HG03066 (cell line): Measurements from ENCODE around the gene PEDS1.
"Not testable (repeated sequence)": the region's sequence is repeated elsewhere in the genome, so short reads cannot be mapped to it uniquely, and the experiment has no call there.

Source experiments
- ATAC-seq: cut with Tn5 transposase; IDR thresholded peaks from one replicate; pipeline ENCODE4 v1.9.1; 2021; ENCODE audit warnings: low read depth; ENCODE audit not compliant: unreplicated experiment

Gene PEDS1

GRCh38 chr20:50115591-50116367 is 37.7 kb downstream of the PEDS1 start:
- ATAC-seq: peak; percentile 74

DNA sequence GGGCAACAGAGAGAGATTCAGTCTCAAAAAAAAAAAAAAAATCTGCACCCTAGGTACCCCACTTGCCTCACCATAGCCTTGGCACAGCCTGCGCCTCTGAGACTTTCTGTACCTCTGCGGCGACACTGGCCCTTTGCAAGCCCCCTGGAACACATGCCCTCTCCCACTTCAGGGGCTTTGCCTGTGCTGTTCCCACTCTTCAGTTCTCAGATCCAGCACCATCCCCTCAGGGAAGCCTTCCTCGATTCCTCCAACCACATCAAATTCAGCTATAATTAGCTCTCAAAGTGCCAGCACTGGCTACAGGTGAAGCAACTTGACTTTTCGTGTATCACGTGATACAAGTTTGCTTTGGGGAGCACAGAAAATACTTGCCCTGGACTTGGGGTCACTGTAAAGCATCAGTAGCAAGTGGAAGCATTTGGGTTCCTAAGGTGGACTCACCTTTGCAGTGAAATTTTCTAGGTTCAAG is 38.4 kb downstream of the PEDS1 start:
- no peak for ATAC-seq

GRCh38 chr20:50113420-50114224 is 39.9 kb downstream of the PEDS1 start:
- no peak for ATAC-seq

DNA sequence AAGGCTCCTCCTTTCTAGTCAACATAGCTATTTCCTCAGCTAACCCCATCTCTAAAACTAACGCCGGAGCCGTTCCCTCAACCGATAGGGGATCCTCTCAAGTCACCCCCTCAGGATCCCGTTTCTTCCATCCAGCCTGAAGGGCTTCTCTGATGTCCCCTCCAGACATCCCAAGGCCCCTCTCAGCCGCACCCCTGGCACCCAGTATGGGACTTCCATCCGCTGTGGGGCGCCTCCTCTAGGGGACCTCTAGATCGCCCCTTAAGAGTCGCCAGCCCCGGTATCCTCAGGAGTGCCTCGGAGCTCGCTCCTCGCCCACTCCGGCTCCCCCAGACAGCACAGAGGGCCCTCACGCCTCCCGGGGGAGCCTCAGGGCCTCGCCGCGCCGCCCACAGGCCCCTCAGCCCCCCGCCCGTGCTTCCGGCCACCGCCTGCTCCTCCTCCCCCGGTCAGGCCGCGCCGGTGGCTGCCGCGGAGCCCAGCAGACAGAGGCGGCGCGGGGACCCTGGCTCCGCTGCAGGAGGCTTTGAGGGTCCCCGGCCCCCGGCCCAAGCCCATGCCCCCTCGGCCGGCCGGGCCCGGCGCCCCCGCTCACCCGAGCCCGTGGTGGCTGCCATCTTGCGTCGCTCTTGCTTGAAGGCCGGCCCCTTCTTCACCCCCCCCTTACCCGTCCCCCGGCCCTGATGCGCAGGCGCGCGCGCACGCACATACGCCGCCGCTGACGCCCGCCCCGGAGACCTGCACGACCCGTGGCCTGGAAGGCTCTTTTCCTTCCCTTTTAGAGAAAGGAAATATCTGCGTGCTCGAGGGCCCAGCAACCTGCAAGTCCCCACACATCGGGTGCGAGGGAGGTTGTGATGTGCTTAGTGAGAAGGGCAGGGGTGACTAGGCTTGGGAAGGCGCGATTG is 40.8 kb downstream of the PEDS1 start, which contains the start of gene UBE2V1:
Gene UBE2V1, minus strand, starts transcription at position 639 of the 908 bp plus-strand sequence. Its CDS starts 22 bp downstream, at position 617.
- no peak for ATAC-seq

DNA sequence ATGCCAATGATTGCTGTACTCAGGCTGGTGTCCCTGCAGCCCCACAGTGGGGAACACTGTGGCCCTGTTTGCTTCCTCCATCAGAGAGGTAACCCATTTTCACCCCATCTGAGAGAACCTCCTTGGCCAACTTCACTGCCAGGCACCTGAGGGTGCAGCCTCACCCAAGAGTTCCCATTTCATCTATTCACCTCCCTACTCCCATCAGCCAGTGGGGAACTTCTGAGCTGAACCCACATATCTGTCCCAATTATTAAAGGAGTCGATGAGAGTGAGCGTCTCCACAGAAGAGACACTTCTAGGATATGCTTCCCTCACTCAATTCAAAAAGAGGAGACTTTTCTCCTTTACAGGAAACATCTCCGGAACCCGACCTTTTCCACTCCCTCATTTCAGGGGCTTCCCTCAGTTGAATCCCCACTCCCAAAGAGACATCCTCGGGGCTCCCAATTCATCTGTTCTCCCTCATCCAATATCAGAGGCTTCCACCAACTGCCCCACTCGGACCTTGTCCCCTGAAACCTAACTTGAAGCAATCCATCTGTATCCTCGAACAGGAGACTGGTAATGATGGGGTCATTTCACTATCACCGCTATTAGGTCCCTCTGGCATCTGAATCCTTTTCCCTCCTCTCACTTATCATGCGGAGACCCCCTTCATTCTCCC is 41.6 kb downstream of the PEDS1 start:
- no peak for ATAC-seq

DNA sequence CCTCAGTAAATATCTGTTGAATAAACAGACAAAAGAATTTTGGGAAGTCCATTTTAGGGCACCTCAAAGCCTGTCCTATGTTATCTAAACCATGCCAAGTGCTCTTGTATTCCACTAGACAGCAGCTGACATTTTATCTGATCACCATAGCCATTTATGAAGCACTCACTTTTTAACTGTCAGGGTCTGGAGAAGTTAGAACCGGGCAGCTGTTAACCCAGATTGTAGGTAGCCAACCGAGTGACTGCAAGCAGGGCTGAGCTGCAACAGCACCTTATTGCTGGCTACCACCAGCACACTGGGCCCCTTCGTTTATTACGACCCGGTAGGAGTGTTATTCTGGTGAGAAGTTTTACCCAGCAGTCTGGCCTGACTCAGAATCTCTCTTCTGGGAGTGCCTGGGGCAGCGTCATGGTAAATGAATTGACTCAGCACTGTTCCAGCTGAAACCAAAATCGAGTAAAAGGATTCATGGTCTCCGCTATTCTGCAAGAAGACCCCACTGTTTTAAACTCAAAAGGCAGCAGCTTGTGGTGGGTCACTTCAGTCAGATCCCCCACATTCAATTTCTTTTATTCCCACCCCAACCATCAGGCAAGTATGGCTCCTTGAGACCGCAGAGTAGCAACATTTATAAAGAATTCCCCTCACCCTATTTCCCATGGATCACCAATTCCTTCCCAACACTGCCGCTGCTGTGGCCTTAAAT is 42.2 kb downstream of the PEDS1 start:
- ATAC-seq: no peak

DNA sequence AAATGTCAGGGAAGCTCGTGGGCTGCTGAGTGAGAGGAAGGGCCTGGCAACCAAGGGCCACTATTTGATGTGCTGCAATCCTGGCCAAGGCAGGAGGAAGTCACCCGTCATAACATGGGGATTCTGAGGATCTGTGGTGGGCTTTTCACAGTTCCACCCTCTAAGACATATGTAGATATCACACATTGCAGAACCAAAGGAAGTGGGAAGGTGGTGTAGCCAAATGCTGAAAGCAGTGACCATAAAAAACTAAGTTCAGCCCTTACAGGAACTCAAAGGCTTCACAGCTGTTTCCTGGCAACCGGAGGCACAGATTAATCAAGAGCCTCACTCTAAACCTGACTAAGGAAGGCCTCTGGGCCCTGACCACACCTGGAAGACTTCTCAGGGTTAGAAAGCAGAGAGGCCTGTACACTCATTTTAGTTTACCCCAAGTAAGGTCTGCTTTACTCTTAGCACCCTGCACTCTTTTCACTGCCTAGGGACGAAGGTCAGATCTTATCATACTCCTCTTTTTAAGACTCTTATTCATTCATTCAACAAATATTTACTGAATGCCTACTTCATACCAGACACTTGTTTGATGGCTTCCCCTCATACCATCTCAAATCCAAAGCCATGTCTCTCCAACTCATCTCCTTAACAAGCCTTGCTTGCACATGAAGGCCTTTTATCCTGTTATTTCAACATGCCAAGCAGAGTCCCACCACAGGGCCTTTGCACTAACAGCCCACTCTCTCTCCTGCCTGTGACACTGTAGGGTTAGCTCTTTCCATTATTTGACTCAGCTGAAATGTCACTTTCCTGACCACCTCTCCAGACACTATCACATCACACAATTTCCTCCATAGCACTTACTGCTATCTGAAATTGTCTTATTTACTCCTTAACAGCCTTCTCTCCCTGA is 43.1 kb downstream of the PEDS1 start:
- no peak for ATAC-seq

GRCh38 chr20:50108556-50109235 is 44.8 kb downstream of the PEDS1 start:
- no peak for ATAC-seq

GRCh38 chr20:50107796-50108331 is 45.7 kb downstream of the PEDS1 start:
- no peak for ATAC-seq

DNA sequence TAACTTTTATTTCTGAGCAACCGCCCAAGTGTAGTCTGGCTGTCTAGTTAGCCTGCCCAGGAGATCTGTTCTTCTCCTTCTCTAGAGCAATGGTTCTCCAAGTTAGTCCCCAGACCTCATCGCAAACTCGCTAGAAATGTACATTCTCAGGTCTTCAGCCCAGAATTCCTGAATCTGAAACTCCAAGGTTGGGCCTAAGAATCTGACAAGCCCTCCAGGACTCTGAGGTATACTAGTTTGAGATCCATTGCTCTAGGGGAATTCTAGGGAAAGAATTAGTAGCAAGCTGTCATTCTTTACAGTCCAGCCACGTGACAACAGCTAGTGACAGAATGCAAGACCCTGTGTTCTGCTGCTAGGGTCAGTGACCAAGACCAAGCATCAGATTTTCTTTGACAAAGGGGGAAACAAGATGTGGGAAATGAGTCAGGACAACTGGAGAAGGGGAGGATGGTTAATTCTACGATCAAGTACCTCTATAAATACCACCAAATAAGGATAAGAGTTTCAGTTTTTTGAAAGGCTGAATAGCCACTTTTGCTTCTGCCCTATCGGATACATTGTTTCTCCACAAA is 46.4 kb downstream of the PEDS1 start:
- ATAC-seq: no peak

DNA sequence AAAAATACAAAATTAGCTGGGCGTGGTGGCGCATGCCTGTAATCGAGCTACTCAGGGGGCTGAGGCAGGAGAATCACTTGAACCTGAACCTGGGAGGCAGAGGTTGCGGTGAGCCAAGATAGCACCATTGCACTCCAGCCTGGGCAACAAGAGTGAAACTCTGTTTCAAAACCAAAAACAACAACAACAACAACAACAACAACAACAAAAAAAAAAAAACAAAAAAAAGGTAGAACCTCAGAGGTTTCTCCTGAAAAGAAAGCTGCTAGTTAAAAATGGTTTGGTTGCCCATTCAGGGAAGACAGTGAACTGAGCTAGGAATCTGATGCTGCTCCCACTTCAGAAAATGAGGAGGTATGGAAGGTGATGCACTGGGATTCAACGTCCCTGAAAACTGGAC is 46.9 kb downstream of the PEDS1 start:
- ATAC-seq: not testable (repeated sequence)
